ENCODE results near the gene ZMIZ1.
"Not testable (repeated sequence)": the region's sequence is repeated elsewhere in the genome, so short reads cannot be mapped to it uniquely, and the experiment has no call there.

ZMIZ1 gene

GRCh38 chr10:79262959-79263746 is 194.4 kb downstream of the ZMIZ1 start:
- no peak for DNase-seq (ENCODE audit: low read depth, low spot score)

DNA sequence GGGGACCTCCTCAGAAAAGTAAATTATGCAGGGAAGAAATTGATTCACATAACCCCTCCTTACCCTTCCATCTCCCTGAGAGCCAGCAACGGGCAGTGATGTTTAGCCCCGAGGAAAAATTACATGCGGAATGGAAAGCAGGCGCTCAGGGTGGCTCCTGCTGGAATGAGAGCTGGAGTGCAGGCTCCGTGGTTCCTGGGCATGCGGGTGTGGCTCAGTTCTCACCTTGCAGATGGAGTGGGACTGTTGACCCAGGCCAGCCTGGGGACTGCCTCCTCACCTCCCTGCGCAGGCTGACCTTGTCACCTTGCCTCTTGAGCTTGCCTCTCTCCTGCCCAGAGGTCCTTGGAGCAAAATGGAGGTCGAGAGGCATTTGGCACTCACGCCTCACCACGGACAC is 195.2 kb downstream of the ZMIZ1 start:
- DNase-seq (ENCODE audit: low read depth, low spot score): no peak

GRCh38 chr10:79264942-79265341 is 196.2 kb downstream of the ZMIZ1 start:
- no peak for DNase-seq (ENCODE audit: low read depth, low spot score)

- DNase-seq (ENCODE audit: low read depth, low spot score): no peak
These were observed 197.3 kb downstream of the ZMIZ1 start for GRCh38 chr10:79266084-79266483.

GRCh38 chr10:79266543-79267312 is 198.0 kb downstream of the ZMIZ1 start:
- DNase-seq (ENCODE audit: low read depth, low spot score): peak; percentile 94

DNA sequence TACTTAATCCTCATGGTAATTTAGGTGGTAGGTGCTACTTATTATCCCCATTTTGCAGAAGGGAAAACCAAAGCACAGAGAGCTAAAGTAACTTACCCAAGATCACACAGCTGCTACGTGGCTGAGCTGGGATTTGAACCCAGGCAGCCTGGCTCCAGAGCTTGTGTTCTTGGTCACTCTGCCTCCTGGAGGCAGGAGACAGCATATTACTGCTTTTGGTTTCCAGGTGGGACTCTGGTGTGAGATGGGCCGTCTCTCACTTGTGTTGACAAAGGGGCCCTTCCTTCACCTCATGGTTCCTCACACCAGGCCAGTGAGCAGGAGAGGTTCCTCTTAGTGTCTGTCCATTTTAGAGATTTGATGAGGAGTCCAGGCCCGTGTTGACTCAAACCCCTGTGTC is 198.7 kb downstream of the ZMIZ1 start:
- DNase-seq (ENCODE audit: low read depth, low spot score): no peak

GRCh38 chr10:79268161-79268601 is 199.4 kb downstream of the ZMIZ1 start:
- peak; percentile 50 for DNase-seq (ENCODE audit: low read depth, low spot score)

GRCh38 chr10:79268742-79269141 is 200.0 kb downstream of the ZMIZ1 start:
- no peak for DNase-seq (ENCODE audit: low read depth, low spot score)

GRCh38 chr10:79269443-79269842 is 200.7 kb downstream of the ZMIZ1 start:
- no peak for DNase-seq (ENCODE audit: low read depth, low spot score)

- no peak for DNase-seq (ENCODE audit: low read depth, low spot score)
These were observed 201.2 kb downstream of the ZMIZ1 start for GRCh38 chr10:79269969-79270368.

DNA sequence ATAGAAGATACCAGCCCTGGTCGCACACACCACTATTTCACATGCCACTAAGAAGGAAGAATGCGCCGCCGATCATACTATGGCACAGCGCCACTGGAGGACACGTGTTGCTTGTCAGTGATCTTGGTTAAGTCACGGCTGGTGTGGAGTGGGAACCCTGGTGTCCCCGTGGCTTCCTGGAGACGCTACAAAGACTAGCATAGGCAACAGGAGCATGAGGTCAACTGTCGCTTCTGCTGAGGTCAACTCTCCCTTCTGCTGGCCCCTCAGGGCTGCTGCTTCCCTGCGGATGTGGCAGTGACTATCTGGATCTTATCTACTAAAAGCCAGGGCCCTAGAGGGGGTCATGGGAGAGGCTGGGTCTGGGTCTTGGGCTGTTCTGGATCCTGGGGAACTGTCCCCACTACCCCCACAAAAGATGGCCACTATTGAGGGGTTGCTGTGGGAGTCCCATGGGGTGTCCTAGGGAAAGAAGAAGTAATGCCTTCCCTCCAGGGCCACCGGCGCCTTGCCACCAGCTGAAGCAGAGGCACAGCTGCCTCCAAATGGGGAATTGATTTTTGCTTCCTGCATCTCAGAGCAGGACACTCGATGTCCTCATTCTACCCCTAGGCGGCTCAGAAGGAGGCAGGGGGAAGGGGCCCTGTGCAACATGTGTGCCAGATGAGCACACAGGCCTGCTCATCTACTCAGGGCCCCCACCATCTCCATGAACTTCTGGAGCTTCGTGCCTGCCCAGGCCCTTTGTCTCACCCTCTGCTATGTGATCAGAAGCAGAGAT is 201.9 kb downstream of the ZMIZ1 start:
- DNase-seq (ENCODE audit: low read depth, low spot score): no peak

DNA sequence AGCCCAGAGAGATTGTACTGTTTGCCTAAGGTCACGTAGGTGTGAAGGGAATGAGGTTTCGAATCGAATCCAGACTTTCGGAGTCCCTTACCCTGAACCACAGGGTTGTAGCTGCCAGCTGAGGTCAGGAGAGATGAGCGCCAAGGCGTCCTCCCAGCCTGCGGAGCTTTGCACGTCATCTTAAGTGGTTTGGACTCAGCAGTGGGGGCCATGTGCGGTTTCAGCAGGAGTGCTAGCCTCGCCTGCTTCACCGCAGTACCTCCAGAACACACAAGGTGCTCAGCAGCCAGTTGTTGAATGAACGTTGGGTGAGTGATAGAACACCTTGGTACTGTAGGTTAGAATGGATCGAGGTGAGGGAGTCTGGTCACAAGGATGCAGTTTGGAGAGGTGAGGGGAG is 203.6 kb downstream of the ZMIZ1 start:
- DNase-seq (ENCODE audit: low read depth, low spot score): no peak

- DNase-seq (ENCODE audit: low read depth, low spot score): no peak
These were observed 204.8 kb downstream of the ZMIZ1 start for GRCh38 chr10:79273604-79274003.

- peak; percentile 93 for DNase-seq (ENCODE audit: low read depth, low spot score)
These were observed 205.7 kb downstream of the ZMIZ1 start for GRCh38 chr10:79274279-79275104.

DNA sequence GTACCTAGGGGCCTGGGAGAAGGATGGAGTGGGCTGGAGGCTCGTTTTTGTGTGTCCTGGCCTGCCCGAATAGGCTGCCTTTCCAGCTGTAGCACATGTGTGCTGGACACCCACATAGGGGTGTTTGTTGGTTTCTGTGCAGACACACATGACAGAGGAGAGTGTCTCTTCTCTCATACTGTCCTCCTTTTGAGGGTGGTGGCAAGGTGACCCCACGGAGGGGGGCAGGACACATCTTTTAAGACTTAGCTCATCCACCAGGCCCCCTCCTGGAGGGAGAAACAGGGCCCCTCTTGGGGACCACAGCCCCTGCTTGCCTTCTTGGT is 206.3 kb downstream of the ZMIZ1 start:
- DNase-seq (ENCODE audit: low read depth, low spot score): no peak

DNA sequence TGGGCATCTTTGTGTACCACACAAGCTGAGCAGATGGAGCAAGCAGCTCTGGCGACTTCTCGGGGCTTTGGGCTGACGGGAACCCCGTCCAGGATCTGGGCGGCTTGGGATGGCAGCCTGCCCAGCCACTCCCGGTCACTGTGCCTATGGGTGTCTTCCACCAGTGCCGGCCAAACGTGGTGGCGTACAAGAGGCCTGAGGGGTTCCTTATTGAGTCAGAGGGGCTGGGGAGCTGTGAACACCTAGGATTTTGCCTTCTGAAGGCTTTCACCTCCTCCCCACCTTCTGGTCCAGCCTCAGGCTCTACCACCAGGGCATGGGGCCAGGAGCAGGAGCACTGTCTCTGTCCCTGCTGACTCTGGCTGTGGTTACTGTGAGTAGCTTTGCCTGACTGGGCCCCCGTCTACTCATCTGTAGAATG is 206.7 kb downstream of the ZMIZ1 start:
- peak; percentile 60 for DNase-seq (ENCODE audit: low read depth, low spot score)

DNA sequence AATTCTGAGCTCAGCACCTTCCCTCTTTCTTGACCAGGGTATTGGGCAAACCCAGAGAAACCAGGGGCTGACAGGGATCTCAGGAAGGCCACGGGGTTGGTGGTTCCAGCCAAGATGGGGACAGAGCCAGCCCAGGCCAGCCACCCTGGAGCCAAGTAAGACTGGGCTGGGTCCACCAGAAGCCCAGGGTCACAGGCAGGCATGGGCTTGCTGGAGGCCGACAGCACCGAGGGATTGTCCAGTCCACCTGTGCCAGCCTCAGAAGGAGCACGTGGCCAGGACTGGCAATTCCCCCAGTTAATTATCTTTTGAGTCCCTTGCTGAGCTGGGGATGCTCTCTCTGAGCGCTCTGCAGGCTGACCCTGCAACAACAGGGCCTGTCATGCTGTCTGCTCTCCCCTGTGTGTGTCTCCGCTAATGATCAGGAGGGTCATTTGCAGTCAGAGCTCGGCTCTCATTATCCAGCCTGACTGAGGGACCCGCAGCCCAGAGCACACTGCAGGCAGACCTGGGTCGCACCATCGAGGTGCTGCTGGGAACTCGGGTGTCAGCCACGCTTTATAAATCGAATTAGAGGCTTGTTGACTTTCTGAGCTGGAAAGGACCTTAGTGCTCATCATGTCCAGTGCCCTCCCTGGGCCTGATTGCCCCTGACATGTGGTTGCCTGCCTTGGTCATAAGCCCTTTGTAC is 209.0 kb downstream of the ZMIZ1 start:
- no peak for DNase-seq (ENCODE audit: low read depth, low spot score)

- not testable (repeated sequence) for DNase-seq (ENCODE audit: low read depth, low spot score)
These were observed 210.3 kb downstream of the ZMIZ1 start for GRCh38 chr10:79279047-79279446.

GRCh38 chr10:79280956-79281355 is 212.2 kb downstream of the ZMIZ1 start:
- DNase-seq (ENCODE audit: low read depth, low spot score): no peak

- no peak for DNase-seq (ENCODE audit: low read depth, low spot score)
These were observed 213.6 kb downstream of the ZMIZ1 start for GRCh38 chr10:79282388-79282787.

DNA sequence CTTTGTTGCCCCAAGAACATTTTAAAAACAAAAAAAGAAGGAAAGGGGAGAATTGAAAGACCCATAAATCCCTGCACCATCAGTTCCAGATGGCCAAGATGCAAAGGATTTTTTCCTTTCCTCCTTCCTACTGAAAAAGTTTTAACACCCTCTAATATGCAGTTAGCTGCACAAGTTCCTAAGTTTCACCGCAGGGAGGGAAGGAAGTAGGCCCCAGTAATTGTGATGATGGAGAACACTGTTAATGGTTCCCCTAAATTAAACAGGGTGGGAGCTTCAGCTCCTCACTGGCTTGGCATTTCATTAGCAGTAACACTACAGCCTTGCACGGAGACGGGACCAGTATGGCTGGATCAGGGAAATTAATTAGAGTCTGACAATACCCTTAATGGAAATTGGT is 214.8 kb downstream of the ZMIZ1 start:
- no peak for DNase-seq (ENCODE audit: low read depth, low spot score)
